IPS-18c (cell line): ENCODE measurements around the gene TUBB6.

Experiments used
- H3K4me3 ChIP-seq: 2 replicates; pipeline ENCODE4 v1.7.0; 2013; ENCODE audit warnings: low read depth, mild to moderate bottlenecking, low read length, moderate library complexity; ENCODE audit not compliant: insufficient read depth
- H3K9me3 ChIP-seq: one replicate; pipeline ENCODE4 v1.6.1; 2013; ENCODE audit warnings: mild to moderate bottlenecking, low read length, moderate library complexity; ENCODE audit not compliant: control insufficient read depth, insufficient read depth

The TUBB6 gene

DNA sequence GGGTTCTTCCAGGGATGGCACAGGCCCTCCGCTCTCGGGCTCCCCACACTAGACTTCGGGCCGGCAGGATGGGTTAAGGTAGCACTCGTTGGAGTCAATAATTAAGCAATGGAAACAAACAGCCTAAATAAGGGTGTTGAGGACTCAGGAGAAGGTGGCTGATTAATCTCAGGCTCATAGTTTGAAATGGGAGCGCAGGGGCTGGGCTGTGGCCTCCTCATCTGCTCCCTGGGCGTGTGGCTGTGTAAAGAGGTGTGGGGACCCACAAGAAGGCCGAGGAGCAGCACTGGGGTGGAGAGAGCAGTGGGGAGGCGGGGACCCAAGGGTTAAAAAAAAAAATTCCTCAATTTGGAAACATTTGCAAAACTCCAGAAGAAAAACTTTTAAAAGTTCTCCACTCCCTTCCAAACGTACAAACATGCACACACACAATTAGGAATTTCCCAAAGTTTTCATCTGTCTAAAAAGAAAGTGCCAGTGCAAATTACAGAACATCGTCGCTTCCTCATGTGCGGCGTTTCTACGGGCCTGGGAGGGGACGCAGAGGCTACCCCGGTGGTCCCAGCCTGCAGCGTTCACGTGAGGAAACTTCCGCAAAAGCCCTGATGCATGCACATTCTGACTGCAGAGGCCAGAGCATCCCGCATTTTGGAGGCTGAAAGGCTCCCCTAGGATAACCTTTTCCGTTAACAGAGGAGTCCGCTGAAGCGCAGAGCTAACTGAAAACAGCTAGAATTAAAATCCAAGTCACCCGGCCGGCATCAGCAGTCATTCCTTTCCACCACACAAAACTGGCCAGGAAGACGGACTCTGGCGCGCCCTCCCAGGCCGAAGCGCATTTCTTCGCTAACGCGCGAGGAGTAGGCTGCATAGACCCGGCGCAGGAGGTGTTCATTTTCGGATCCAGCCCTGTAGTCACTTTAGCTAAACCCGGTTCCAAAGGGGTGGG is 1.0 kb upstream of the TUBB6 start:
- Histone ChIP-seq H3K9me3 (no peaks in the 10 kb centered on the region), H3K4me3 (peak overlapping the region; percentile 55)

DNA sequence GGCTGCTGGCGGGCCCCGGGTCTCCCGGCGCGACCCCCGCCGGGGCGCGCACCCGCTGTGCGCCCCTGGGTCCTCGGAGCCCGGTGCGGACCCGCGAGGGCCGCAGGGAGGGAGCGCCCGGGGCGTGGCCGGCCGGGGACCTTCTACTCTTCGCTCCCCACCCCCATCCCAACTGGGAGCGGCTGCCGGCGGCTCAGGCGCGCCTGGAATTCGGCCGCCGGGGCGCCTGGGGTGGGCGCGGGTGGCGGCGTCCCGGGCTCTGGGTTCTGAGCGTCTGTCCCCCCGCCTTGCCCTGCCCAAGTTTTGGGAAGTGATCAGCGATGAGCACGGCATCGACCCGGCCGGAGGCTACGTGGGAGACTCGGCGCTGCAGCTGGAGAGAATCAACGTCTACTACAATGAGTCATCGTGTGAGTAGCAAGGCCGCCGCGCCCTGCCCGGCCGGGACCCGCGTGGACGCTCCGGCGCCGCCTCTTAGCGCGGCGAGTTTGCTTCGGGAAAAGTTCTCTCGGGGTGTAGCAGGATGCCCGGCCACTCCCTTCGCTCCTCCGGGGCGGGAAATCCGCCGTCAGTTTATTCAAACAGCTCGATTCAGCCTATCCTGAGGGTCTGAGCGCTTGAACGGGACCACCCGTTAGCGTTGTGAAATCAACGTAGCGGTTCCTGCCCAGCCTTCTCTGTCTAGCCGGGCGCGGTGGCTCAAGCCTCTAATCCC is 502 bp downstream of the TUBB6 start:
- H3K4me3 ChIP-seq, result peak overlapping the region; percentile 80
- no peaks in the 10 kb centered on the region for H3K9me3 ChIP-seq

DNA sequence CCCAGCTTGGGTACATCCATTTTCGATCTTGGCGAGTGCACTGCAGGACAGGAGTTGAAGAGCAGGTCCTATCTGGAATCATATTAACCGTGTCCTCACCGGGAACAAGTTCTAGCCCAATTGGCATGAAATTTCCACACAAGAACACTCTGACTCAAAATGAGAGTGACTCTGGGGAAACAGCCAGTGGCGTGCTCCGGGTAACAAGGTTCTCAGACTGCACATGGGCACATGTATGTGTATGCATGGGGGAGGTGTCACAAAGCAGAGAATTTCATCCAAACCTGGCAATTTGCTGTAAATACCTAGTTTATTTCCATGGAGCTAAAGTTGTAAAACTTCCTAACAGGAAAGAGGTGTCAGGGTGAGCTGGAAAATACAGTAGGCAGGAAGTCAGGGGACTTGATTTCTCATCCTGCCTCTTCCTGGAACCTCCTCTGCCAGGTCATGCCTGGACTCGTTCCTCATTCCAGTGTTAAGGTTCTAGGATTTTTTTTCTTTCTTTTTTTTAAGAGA is 1.7 kb downstream of the TUBB6 start:
- H3K4me3 ChIP-seq, result peak overlapping the region; percentile 80
- H3K9me3 ChIP-seq, result no peaks in the 10 kb centered on the region

DNA sequence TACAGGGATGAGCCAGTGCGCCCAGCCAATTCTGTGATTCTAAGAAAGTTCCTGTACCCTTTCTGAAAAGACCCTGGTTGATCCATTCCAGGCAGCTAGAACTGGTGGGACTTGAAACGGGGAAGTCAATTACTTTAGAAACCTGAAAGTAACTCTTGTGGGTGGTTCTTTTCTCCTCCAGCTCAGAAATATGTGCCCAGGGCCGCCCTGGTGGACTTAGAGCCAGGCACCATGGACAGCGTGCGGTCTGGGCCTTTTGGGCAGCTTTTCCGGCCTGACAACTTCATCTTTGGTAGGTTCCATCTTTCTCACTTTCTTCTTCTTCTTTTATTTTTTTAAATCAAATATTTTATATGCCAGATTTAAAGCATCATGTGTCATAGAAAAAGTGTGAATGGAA is 2.7 kb downstream of the TUBB6 start:
- Histone ChIP-seq H3K4me3 (no peak overlapping the region), H3K9me3 (no peaks in the 10 kb centered on the region)

DNA sequence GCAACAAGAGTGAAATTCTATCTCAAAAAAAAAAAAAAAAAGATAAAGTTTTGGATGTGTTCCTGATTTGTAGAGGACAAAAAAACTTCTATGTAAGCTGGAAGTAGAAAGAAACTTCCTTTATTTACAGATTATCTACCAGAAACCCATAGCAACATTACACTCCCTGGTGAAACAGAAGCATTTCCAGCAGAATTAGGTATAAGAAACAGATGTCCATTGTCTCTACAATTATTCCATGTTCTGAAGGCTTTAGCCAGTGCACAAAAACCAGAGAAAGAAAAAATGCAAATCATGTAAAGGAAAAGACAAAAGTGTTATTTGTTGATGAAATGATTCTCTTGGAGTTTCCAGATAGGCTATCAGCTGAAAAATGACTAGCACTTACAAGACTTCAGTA is 4.9 kb downstream of the TUBB6 start:
- Histone ChIP-seq H3K4me3 (no peak overlapping the region), H3K9me3 (no peaks in the 10 kb centered on the region)

GRCh38 chr18:12313530-12314245 is 5.6 kb downstream of the TUBB6 start:
- no peak overlapping the region for H3K4me3 ChIP-seq

GRCh38 chr18:12314591-12315305 is 6.7 kb downstream of the TUBB6 start:
- H3K4me3 ChIP-seq, result no peak overlapping the region

More at GRCh38 chr18:12313530-12314245, 5.6 kb downstream of the TUBB6 start:
- H3K9me3 ChIP-seq, result no peaks in the 10 kb centered on the region

GRCh38 chr18:12315490-12315889 is 7.4 kb downstream of the TUBB6 start:
- Histone ChIP-seq H3K4me3 (no peak overlapping the region), H3K9me3 (no peaks in the 10 kb centered on the region)

More at GRCh38 chr18:12314591-12315305, 6.7 kb downstream of the TUBB6 start:
- no peaks in the 10 kb centered on the region for H3K9me3 ChIP-seq

DNA sequence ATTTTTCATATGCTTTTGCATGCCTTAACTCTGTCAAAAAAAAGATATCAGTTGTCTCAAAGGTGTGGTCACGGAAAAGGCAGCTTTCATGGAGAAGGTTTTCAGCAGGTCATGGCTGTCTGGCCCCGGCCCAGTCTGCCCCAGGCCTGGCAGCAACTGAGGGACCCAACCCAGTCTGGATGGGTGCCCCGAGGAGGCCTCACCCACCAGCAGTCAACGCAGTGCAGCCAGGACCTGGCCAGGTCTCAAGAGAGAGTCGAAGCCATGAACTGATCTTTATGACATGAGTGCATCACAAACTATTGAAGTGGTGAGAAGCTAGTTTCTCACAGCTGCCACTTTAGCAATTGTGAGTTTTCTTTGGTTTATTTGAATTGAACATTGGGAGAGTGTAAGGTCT is 7.9 kb downstream of the TUBB6 start:
- no peak overlapping the region for H3K4me3 ChIP-seq
- H3K9me3 ChIP-seq, result no peaks in the 10 kb centered on the region

GRCh38 chr18:12317664-12318333 is 9.8 kb downstream of the TUBB6 start:
- H3K9me3 ChIP-seq, result no peaks in the 10 kb centered on the region
- H3K4me3 ChIP-seq, result no peak overlapping the region

DNA sequence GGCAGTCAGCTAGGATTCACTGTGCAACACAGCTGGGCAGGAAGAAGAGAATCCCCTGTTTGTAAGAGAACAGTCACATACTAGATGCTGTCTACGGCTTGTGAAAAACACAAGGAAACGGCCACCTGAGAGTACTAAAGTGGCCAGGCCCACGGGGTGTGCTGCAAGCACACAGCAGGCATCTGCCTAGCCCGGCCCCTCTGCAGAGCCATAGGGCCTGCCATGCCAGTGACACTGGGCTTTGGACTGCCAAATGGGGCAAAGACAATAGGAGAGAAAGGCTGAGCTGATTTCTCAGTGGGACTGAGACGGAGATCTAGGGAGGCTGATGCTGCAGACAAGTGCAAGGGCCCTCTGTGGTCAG is 10.3 kb downstream of the TUBB6 start:
- no peak overlapping the region for H3K4me3 ChIP-seq
- no peaks in the 10 kb centered on the region for H3K9me3 ChIP-seq

DNA sequence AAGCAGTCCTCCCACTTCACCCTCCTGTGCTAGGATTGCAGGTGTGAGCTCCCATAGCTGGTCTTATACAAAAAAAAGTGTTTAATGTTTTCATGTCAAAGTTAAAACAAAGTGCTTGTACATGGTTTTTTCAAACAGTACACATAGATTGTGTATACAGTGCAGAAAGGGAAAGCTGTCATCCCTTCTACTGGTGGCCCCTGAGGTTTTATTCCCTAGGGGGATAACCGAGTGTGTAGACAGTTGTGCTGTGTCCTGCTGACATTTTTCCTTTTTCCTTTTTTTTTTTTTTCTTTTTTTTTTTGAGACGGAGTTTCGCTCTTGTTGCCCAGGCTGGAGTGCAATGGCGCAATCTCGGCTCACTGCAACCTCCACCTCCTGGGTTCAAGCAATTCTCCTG is 10.8 kb downstream of the TUBB6 start:
- Histone ChIP-seq H3K9me3 (no peaks in the 10 kb centered on the region), H3K4me3 (no peak overlapping the region)

GRCh38 chr18:12321333-12321732 is 13.3 kb downstream of the TUBB6 start:
- no peaks in the 10 kb centered on the region for H3K9me3 ChIP-seq
- no peak overlapping the region for H3K4me3 ChIP-seq

- Histone ChIP-seq H3K9me3 (no peaks in the 10 kb centered on the region), H3K4me3 (no peak overlapping the region)
Observed at GRCh38 chr18:12324991-12325725, 17.1 kb downstream of the TUBB6 start.

DNA sequence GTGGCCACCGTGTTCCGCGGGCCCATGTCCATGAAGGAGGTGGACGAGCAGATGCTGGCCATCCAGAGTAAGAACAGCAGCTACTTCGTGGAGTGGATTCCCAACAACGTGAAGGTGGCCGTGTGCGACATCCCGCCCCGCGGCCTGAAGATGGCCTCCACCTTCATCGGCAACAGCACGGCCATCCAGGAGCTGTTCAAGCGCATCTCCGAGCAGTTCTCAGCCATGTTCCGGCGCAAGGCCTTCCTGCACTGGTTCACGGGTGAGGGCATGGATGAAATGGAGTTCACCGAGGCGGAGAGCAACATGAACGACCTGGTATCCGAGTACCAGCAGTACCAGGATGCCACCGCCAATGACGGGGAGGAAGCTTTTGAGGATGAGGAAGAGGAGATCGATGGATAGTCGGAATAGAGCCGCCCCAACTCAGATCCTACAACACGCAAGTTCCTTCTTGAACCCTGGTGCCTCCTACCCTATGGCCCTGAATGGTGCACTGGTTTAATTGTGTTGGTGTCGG is 17.7 kb downstream of the TUBB6 start:
- Histone ChIP-seq H3K4me3 (no peak overlapping the region), H3K9me3 (no peaks in the 10 kb centered on the region)
